GM18861 (cell line): Measurements from ENCODE around the gene GABARAPL2.
"Not testable (repeated sequence)": the region's sequence is repeated elsewhere in the genome, so short reads cannot be mapped to it uniquely, and the experiment has no call there.

Source experiments
- ATAC-seq: cut with Tn5 transposase; IDR thresholded peaks from one replicate; pipeline ENCODE4 v1.9.1; 2021; ENCODE audit not compliant: unreplicated experiment

Gene GABARAPL2, protein sequence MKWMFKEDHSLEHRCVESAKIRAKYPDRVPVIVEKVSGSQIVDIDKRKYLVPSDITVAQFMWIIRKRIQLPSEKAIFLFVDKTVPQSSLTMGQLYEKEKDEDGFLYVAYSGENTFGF

DNA sequence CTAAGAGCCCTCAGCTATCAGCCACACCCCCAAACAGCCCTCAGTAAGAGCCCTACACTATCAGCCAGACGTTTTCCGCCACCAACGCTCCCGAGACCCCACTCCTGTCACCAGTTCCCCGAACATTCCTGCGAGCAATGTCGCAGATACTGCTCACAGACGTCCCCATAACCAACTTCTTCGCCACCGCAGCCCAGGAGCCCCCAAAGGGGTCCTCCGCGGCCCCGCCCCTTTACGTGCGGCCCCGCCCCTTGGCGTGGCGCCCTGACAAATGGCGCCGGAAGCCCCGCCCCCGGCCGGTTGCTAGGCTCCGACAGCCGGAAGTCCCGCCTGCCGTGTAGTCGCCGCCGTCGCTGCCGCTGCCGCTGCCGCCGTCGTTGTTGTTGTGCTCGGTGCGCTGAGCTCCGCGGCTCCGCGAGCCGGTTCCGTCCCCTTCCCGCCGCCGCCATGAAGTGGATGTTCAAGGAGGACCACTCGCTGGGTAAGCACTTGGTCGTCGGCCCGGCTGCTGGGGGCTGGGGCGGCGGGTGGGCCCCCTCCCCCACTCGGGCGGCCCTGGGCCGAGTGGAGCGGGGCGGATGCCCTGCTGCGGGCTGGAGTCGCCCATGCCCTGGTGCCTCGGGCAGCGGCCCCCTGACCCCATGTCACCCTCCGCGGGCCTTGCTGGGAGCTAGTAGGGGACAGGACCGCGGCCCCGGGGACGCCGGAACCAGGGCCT, at the start of gene GABARAPL2:
Gene GABARAPL2 (plus strand): TSS at position 340 of the 718 bp plus-strand sequence. CDS start 108 bp downstream, at position 448.
- ATAC-seq = peak; percentile 43

DNA sequence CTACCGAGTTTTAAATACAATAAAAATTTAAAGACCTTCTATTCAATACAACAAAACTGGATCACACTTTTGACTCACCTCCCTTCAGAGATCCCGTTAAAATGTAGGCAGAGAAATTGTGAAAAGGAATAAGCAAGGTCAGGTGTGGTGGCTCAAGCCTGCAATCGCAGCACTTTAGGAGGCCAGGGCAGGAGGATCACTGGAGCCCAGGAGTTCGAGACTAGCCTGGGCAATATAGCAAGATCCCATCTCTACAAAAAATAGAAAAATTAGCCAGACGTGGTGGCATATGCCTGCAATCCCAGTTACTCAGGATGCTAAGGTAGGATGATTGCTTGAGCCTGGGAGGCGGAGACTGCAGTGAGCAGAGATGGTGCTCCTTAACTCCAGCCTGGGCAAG, 47.0 kb upstream of the GABARAPL2 start:
- no peak for ATAC-seq

DNA sequence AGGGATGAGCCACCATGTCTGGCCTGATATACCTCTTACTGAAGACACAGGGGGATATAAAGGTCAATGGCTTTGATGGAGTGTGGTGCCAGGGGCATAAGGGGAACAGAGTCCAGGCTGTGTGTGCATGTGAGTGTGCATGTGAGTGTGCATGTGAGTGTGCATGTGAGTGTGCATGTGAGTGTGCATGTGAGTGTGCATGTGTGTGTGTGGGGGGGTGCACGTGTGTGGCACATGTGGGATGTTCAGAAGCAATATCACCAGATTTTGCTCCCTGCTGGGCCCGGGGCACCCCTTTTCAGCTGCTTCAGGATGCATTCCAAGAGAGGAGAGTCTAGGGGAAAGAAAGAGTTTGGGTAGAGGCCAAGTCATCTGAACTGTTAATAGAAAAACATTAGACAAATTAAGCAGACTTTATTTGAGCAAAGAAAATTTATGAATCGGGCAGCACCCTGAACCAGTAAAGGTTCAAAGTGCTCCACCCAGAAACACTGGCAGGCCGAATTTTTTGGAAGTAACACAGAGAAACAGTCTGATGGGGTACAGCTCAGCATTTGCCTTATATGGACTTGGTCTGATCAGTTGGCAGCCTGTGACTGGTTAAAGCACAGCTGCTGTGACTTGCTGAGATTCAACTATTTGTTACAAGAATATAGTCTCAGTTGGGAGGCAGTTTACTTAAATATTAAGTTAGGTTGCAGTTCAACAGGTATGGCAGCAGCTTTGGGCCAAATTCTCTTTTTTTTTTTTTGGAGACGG, 40.0 kb upstream of the GABARAPL2 start:
- no peak for ATAC-seq

DNA sequence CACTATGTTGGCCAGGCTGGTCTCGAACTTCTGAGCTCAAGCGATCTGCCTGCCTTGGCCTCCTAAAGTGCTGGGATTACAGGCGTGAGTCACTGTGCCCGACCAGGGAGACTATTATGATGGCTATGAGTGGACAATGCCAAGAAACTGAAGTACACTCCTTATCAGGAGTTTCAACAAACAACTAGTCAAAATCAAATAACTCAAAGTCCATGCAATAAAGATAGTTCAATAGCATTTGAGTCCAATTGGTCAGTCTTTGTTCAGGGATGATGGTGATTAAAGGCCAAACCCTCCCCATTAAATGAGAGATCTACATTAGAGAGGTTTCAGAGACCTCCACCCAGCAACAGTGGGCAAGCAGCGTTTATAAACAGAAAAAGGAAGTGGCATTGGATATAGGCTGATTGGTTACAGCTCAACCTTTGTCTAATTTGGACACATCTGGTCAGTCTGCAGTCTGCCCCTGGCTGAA, 38.3 kb upstream of the GABARAPL2 start:
- ATAC-seq = no peak

DNA sequence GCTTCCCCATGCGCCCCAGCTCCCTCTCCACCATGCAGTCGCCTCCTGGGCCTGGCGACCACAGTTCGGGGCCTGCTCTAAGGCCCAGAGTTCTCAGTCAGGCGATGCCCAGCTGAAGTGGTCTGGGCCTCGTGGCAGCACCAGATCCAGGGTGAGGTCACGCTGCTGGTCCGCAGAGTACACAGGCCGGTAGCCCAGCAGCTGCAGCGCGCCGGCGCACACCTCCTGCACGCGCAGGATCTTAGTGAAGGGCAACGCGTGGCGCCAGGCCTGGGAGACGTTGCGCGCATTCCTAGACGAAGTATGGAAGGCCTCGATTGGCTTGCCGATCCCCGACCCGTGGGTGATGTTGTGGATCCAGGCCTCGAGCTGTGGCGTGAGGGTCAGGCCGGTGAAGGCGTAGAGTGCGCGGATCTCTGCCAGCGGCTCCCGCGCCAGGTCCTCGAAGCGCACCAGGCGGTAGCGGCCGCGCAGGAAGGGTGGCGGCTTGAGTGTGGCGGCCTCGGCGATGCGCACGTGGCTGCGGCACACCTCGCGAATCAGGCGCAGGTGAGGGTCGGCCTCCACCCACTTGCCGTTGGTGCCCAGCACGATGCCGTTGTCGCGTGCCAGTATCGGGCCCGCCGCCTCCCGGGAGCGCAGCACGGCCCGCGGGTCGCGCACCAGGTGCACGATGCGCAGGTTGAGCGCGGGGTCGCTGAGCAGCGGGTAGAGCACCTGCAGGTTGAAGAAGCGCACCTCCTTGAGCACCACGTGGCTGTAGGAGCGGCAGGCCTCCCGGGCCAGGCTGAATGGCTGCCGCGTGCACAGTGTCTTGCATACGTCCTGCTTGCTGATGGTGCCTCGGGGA, 36.9 kb upstream of the GABARAPL2 start:
- ATAC-seq = no peak

DNA sequence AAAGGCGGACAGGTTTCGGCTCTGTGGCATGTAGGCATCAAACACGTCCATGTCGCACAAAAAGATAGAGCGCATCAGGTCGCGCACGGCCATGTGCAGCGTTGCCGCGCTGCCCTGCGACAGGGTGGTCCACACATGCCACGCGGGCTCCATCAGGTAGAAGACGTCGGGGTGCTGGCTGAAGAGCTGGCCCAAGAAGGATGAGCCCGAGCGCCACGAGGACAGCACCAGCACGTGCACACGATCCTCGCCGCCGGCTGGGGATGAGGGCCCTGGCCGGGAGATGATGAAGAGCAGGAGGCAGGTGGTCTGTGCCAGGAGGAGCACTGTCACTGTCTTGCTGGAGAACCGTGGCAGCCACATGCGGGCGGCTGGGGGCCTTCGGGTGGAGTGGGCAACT, 36.2 kb upstream of the GABARAPL2 start:
- no peak for ATAC-seq

DNA sequence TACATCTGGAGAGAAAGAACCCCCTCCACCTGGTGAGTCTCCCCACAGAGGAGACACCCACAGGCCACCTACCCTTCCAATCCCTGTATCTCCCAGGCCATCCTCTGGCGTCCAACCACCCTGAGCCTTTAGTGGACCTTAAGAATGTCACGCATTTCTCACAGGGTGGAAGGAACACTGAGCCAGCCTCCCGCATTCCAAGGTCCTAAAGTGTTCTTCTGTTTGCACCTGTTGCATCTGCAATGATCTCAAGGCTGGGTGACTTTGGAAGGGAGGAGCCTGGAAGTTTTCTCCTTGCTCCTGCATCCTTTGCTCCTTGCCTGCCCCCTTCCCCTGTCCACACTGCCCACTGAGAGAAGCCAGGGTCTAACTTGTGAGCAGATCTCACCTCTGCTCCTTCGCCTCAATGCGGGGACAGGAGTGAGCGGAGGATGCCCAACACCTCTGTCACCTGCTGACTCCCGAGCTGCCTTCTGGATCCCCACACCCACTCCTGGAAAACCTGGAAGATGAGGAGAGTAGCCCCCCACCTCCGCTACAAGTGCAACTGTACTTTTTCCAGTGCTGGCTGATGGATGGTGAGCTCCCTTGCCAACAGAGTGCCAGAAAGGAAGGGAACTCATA, 33.9 kb upstream of the GABARAPL2 start:
- ATAC-seq = no peak

DNA sequence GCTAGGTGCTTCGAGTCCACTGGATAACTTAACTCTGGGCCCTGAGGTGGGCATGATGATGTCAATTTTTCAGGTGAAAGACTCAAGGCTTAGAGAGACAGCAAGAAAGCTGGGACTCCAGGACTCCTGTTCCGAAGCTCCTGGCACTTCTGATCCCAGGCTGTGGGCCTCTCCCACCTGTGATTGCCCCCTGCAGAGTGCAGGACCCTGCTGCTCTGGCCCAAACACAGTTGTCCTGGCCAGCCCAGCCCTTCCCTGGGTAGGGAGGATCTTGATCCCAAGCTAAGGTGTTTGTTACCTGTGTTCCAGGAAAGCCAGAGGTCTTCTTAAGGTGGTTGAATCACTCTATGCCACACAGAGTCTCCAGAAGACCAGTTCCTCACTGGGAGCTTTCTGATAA, 33.4 kb upstream of the GABARAPL2 start:
- ATAC-seq = no peak

DNA sequence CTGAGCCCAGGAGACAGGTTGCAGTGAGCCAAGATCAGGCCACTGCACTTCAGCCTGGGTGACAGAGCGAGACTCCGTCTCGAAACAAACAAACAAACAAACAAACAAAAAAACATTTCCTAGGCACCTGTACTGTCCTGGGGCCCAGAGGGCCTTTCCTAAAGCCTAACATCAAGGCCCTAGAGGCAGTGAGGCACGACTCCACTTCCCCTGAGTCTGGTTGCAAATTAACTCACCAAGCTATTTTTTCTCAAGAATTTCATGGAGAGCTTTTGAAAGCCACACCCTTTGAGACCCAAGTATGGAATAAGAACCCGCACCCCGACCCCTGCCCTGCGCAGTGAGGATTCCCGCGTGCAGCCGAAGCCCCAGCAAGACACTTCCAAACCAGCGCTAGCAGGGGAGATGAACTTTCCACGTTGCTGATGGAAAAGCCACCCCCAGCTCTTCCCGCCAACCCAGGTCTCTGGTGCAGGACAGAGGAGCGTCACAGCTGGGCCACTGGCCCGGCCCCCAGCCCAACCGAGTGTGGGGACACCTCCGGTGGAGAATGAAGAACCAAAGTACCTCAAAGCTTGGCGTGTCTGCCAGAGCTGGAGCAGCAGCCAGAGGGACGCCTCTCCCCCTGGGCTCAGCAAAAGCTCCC, 31.5 kb upstream of the GABARAPL2 start:
- no peak for ATAC-seq

DNA sequence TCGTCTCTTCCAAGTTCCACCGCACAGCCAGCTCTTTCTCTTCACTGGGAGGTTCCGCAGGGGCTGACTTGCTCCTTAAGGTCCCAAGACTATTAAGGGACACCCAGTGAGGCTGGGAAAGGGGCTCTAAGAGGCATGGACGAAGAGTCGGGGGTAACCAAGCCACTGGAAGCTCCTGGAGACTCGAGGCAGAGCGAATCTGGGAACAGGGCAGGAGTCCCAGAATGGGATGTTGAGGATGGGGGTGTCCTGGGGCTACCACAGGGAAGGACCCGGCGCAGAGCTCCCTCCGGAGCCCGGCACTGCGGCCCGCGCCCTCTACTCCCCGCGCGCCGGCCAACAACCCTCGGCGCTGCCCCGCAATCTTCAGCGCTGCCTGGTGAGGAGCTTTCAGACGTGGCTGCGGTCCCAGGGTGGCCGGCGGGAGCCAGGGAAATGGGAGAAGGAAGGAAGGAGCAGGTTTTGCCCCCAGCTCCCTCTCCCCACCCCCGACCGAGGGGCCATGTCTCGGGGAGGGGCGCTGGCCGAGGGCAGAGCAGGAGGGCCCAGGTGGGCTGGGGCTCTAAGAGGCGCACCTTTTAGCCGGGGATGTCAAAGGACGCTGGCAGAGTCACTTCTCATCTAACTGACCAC, 30.9 kb upstream of the GABARAPL2 start:
- ATAC-seq = no peak

DNA sequence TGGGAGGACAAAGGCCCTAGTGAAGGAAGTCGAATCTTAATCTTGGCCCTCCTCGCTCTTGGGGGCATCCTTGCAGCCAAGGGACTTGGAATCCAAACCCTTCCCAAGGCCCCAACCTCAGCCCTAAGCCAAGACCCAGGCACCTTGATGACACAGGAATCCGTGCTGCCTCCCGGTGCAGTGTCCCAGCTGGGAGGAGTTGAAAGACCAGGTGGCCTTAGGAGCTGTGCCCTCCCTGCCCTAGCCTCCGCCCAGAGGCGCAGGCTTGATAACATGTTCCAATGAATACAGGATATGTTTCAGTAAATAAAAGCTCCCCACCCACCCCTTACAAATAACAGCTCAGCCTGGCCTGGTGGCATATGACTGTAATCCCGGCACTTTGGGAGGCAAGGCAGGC, 30.3 kb upstream of the GABARAPL2 start, which contains the start of gene CHST5:
Gene CHST5 (minus strand): TSS at position 208 of the 400 bp plus-strand sequence. CDS start 5,724 bp downstream, outside the sequence.
- ATAC-seq = no peak

DNA sequence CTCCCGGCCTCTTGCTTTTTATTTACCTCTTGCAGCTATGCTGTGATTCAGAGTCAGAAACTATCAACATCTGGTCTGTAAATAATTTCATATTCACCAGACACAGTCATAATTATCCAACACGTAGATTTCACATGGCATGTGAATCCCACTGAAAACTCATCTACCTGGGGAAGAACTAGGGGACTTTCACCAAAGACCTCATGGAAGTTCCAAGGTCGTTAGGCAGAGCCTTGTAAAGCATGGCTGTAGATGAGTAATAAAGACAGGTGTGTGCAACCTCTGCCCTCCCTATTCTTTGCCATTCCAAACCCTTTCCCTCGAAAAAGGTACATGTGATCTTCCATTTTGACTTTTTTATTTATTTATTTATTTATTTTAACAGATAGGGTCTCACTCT, 28.4 kb upstream of the GABARAPL2 start:
- no peak for ATAC-seq

DNA sequence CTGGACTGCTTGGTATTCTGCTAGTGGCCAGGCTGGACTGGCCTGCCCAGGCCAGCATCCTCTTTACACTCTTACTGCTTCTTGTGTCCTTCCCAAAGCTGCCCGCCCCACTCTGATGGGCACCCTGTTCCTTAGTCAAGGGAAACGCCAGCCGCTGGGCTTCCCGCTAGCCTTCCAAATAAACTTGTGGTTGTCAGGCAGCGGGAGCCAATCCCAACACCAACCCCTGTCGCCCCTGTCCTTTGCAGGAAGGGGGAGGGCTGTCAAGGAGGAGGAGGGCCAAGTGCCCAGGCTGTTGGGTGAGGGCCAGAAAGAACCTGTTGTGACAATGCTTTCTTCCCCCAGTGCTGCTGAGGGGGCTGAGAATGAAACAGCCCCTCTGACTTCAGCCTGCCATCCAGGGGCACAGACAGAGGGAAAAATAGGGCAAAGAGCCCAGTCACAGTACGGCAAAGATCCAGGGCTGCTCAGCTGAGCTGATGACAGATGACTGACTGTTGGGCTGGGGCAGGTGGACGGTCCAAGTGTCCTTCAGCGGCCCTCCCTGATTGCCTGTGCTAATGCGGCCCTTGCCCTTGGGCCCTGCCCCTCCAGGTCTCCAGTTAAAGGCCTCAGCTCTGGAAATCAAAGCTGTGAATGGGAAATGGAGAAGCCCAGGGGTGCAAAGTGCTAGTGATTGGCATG, 27.2 kb upstream of the GABARAPL2 start:
- ATAC-seq = not testable (repeated sequence)

DNA sequence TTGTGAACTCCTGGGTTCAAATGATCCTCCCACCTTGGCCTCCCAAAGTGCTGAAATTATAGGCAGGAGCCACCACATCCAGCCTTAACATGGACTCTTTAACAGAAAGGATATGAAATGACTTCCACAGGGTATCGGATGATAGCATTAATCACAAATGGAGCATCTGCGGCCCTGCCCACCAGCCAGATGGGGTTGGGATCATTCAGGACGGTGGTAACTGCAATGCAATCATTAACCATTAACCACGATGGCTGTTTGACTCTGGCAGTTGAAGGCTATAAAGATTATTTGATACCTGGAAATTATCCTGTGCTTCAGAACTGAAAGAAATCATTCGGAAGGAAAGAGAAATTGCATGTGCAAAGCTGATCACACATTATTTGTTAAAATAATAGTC, 24.9 kb upstream of the GABARAPL2 start:
- no peak for ATAC-seq

DNA sequence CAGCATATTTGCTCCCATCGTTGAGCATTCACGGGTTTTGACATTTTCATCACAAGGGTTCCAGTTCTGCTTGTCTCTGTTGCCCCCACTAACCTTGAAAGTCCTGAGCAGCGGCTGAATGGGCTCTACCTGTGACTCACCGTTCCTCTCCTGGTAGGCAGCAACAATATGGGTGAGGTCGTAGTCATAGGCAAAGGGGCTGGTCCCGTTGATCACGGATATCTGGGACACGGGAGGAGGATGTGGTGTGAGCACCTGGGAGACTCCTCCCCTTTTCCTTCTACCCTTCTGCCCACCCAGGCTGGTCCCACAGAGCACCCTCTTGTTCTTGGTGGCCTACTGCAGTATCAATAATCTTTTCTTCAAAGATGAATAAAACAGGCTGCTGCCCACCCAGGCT, 23.7 kb upstream of the GABARAPL2 start:
- not testable (repeated sequence) for ATAC-seq

DNA sequence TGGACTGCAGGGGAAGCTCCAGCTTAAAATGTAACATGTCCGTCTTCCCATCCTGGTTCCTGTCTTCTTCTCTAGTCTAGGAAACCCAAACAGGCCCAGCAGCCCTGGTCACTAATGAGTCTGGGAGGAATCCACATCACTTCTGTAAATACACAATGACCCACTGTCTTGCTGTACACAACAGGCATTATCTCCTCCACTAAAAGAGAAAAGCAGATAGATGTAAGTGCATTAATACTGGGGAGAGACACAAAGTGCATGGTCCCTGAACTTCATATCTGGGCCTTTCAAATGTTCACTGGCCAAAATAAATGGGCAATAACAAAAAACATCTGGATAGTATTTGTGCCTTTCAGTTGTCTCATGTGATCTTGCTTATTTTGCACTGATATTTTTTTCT, 20.3 kb upstream of the GABARAPL2 start:
- ATAC-seq = not testable (repeated sequence)

DNA sequence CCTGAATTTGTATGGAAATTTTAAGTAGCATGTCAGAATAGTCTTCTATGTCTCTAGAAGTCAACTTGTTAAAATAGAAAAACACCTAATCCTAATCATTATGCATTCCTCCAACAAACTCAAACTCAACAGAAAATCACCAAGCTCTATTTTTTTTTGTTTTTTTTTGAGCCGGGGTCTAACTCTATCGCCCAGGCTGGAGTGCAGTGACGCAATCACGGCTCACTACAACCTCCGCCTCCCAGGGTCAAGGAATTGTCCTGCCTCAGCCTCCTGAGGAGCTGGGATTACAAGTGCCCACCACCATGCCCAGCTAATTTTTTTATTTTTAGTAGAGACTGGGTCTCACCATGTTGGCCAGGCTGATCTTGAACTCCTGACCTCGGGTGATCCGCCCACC, 19.9 kb upstream of the GABARAPL2 start:
- ATAC-seq = no peak

DNA sequence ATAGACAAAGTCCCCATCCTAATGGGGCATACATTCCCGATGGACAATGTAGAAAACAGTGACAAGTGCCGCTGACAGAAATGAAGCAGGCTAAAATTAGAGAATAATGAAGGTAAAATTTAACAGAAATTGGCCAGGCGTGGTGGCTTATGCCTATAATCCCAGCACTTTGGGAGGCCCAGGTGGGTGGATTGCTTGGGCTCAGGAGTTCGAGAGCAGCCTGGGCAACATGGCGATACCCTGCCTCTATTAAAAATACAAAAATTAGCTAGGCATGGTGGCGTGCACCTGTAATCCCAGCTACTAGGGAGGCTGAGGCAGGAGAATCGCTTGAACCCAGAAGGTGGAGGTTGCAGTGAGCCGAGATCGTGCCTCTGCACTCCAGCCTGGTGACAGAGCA, 17.7 kb upstream of the GABARAPL2 start:
- not testable (repeated sequence) for ATAC-seq

DNA sequence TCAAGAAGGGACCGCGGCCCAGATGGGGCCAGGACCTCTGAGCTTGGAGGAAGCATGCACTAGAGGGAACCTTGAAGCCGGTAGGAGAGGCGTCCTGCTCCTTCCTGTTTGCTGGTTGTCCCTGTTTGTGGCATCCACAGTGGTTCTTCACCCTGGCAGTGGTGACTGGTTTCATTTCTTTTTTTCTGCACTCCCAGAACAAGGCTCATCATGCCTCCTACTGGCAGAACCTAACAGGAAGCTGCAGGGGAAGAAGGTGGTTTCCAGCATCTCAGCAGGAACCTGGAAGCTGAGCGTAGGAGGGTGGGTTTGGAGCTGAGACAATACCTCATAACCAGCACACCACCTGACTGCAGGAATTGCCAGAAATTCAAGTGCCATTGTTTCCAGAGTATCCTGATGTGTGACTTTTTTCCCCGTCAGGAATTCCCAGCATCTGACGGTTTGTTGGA, 15.9 kb upstream of the GABARAPL2 start:
- ATAC-seq = peak; percentile 80
